GM19043 (cell line): ENCODE measurements around the gene OMD.
"Not testable (repeated sequence)": the region's sequence is repeated elsewhere in the genome, so short reads cannot be mapped to it uniquely, and the experiment has no call there.

Experiments used
- ATAC-seq: cut with Tn5 transposase; IDR thresholded peaks from one replicate; pipeline ENCODE4 v1.9.1; 2021; ENCODE audit warnings: low read depth; ENCODE audit not compliant: unreplicated experiment

OMD gene

DNA sequence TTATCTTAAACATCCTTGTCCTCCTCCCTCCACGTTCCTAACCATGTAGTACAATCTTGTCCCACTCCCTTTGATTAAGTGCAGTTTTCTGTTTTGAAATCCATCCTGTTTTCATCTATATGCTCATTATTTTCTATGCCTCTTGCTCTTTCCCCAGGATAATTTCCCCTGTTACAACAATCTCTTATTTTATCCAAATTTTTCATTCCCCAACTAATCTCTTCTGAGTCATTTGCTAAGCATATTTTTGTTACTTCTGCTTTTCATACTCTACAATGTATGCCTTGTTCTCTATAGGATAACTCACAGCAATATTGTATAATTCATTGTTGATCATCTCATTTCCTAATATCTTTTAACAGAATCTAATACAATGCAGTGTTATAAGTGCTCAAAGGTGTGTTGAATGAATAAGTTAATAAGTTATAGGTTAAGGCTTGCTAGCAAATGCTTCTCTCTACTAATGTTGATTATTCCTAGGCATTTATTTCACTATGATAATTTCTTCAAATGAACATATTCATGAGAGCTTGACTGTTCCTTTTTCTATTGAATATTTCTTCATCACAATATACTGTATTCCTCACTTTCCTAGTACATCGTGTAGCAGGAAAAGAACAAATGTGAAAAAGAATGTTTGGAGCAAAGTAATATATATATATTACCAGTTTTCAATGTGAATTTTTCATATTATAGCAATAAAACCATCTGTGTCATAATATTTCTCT lies 1.5 kb downstream of the OMD start:
- ATAC-seq, result no peak

DNA sequence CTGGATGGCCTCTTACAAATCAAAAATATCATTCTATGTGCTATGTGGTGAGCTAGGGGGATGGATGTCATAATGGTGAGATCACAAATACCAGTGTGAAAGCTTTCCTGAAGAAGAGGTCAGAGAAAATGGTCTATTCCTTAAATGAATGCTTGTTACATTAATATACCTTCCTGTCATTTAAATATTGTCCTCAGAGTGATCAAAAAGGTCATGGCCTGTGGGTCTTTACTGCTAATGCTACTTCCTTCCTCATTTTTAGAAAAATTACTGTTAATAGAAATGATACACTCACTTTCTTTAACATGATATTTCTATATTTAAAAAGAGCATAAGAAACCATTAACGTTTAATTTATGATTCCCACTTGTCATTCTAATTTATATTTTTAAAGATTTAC lies 9.7 kb downstream of the OMD start:
- ATAC-seq, result no peak

GRCh38 chr9:92411157-92411556 lies 13.1 kb downstream of the OMD start:
- ATAC-seq, result not testable (repeated sequence)

GRCh38 chr9:92408747-92409478 lies 15.4 kb downstream of the OMD start:
- ATAC-seq, result no peak

DNA sequence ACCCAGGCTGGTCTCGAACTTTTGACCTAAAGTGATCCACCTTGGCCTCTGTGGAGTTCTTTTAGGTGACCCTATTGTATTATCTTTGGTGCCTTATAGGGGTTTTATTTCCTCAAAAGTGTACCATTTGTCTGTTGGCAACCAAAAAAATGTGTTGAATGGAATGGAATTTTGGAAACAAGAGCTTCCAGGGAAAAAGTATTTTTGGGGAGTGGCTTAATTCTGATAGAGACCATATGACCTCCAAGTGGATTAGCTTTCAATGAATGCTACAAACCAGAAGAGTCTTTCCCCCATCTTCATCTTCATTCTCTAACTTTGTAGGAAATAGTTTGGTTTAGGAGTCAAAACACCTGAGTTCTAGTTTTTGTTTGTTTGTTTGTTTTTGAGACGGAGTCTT lies 16.5 kb downstream of the OMD start:
- no peak for ATAC-seq

DNA sequence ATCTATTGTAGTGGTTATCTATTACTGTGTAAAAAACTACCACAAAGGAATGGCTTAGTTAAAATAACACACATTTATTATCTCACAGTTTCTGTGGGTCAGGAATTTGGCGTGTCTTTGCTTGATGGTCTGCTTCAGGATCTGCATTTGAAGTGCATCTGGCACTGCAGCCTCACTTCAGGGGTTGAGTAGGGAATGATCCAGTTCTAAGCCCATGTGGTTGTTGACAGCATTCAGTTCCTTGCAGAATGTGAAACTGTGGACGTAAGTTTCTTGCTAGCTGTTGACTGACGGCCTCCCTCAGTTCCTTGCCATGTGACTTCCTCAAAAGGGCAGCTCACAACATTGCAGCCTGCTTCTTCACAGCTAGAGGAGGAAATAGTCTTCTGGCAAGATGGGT lies 17.8 kb downstream of the OMD start:
- ATAC-seq, result peak; percentile 79

GRCh38 chr9:92405818-92406217 lies 18.5 kb downstream of the OMD start:
- ATAC-seq, result no peak

- no peak for ATAC-seq
These were observed 20.0 kb downstream of the OMD start, which contains the start of gene OGN for GRCh38 chr9:92404042-92404836. Gene OGN, minus strand, starts transcription at chr9:92404578. Its CDS starts 1,171 bp downstream, at chr9:92403407.

DNA sequence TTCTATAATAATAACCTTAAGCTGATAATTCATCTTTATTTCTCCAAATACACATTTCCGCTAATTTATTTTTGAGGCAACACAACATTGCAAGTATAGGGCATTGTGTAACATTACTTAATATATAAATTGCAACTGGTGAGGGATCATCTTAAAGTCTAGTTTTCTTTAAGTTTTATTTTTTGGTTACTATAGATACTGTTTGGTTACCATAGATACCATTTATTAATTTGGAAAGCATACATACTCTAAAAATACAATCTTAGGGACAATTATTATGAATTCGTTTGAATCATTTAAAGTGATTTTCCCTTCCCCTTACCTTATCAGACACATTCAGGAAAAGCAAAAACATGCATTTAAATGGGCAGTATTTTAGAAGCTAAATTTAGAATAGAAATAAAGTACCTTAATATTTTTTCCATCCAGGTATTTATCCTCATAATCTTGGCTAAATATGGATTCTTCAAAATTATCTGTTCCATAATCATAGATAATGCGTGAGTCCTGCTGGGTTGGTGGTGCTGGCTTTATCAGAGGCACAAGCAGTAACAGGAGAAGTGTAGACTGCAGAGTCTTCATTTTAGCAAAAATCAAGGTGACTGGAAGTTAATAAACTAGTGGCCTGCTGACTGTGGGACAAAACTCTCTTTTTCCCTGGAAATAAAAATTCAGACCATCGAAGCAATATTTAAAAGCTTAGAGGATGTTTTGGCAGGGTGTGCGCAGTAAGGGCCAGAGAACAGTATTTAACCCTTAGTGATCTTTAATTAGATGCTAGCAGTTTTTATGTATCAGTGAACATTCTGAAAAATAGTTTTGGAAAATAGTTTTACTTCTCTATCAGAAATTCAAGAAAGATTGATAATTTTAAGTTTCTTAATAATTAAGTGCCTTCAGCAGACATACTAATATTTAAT lies 21.2 kb downstream of the OMD start:
- ATAC-seq, result no peak

DNA sequence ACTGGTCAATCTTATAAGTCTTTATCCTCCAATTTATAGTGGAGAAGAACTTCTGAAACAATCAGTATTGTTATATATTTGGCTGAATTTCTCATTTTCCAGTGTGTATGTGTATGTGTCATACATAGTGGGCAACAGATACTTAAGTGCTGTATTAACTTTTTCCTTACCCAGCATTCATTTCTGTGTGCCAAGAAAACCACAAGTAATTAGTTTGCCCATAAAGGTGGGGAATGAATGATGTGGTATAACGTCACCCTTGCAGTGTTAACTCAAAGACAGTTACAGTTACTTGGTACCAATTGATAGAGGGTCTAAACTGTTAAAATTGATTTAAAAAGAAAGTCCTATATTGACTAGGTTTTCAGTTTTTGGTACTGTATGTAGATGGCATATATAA lies 21.9 kb downstream of the OMD start:
- no peak for ATAC-seq

DNA sequence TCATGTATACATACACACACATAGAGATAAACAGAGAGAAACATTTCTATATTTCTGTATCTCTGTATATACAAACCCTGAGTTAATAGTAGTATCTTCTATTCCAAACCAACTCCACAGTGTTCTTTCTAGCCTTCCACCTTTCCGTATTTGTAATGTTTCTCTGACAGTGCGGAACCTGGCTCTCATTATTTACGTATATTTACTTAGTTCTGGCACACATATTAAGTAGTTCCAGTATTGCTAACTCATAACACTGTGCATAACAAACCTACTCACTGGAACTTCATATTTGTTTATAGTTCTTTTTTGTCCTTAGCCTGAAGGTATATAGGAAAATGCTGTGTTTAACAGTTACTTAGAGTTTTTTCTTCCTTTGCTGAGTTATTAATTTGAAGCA lies 26.4 kb downstream of the OMD start:
- ATAC-seq, result no peak

DNA sequence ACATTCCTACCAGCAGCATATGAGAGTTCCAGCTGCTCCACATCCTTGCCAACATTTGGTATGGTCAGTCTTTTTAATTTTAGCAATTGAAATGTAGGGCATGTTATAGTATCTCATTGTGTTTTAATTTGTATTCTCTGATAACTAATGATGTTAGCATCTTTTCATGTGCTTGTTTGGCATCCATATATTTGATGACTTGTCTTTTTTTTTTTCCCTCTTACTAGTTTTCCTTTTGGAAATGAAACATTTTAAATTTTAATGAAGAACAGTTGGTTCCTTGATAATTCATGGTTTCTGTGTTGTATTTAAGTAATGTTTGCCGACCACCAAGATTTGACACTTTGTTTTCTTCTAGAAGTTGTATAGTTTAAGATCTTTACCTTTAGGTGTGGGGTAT lies 28.7 kb downstream of the OMD start:
- no peak for ATAC-seq

GRCh38 chr9:92393686-92394085 lies 30.6 kb downstream of the OMD start:
- no peak for ATAC-seq

GRCh38 chr9:92392690-92393089 lies 31.6 kb downstream of the OMD start:
- ATAC-seq, result no peak

GRCh38 chr9:92385953-92386352 lies 38.3 kb downstream of the OMD start:
- ATAC-seq, result no peak

DNA sequence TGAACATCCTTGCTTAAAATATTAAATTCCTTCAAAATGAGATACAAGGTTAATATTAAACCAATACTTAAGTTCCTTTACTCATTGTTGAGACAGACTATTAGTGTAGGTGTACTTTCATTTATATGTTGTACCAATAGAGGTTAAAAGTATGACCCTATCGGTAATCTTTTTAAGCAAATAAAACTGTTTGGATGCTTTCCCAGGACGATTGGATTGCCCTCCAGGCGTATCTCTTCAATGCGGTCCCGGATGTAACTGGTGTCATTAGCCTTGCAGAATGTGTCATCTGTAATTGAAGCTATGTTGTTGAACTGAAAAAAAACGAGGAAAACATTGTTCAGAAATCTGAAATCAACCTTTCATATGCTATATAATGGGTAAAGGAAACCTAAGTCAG lies 38.8 kb downstream of the OMD start:
- ATAC-seq, result no peak

GRCh38 chr9:92385001-92385400 lies 39.3 kb downstream of the OMD start:
- no peak for ATAC-seq

- no peak for ATAC-seq
These were observed 39.9 kb downstream of the OMD start for GRCh38 chr9:92384375-92384774.

GRCh38 chr9:92381775-92382174 lies 42.5 kb downstream of the OMD start:
- ATAC-seq, result no peak

GRCh38 chr9:92380603-92381002 lies 43.7 kb downstream of the OMD start:
- no peak for ATAC-seq
